Measurements from ENCODE around the gene PFKM. TPM values are rescaled to one million over a fixed set of nuclear protein-coding genes. Genes with fewer than 3 reads are reported as not detected.

PFKM gene
- total and polyA plus RNA-seq, 11 donors, result 160 to 901 (median 474) TPM

GRCh38 chr12:48157889-48158370, 38.8 kb downstream of the PFKM start:
- Histone ChIP-seq H3K27ac (peak overlapping the region in 11 of 12 donors; percentile 71 to 94 (median 88)), H3K27me3 (no peaks in the 10 kb centered on the region), H3K4me1 (peaks cover 0 to 45% (median 16%) of the 10 kb centered on the region in 12 donors), H3K4me3 (peak overlapping the region in 11 of 12 donors; percentile 55 to 99 (median 82)), H3K36me3 (peaks cover 0 to 19% (median 10%) of the 10 kb centered on the region in 9 donors), H3K9me3 (no peaks in the 10 kb centered on the region)
- WGBS, 4 donors, result 66 to 74% (median 68%) methylated on average over 3 of the region's 3 CpGs
- intact Hi-C loops (cut with DNase I), result loop anchor here (1.0 to 10.0 kb wide), 9 partner anchors 25 to 196 kb away; partner anchors contain the start of genes SENP1 (in 9 of the 10), TMEM106C (in 2 of the 10), CCDC184 (in 1 of the 10) and PFKM (in 1 of the 10)
- TF ChIP-seq POLR2A (IDR thresholded peaks at IDR 0.05) (no peak), CTCF (IDR thresholded peaks at IDR 0.05) (no peak)
- ATAC-seq, result no peak
- DNase-seq, result no peak

- 83 to 90% (median 87%) methylated on average over 5 of the region's 5 CpGs for WGBS, 4 donors
- intact Hi-C loops (cut with DNase I), result loop anchor here in 4 of 10 donors (5.0 to 10.0 kb wide), 2 partner anchors 63 to 195 kb away; partner anchors contain the start of gene TMEM106C (in 3 of the 4)
- H3K36me3 ChIP-seq, result no peaks in the 10 kb centered on the region
Measured at GRCh38 chr12:48160046-48160445, 40.9 kb downstream of the PFKM start.

GRCh38 chr12:48160807-48161206, 41.6 kb downstream of the PFKM start:
- intact Hi-C loops (cut with DNase I), result loop anchor here in 4 of 10 donors (5.0 to 10.0 kb wide), 2 partner anchors 64 to 196 kb away; partner anchors contain the start of gene TMEM106C (in 3 of the 4)
- WGBS, 4 donors, result 32 to 49% (median 45%) methylated on average over 2 of the region's 2 CpGs

More at GRCh38 chr12:48160046-48160445, 40.9 kb downstream of the PFKM start:
- no peak overlapping the region for H3K4me3 ChIP-seq
- peaks cover 0 to 25% (median 13%) of the 10 kb centered on the region in 12 donors for H3K4me1 ChIP-seq
- ATAC-seq (no peak), DNase-seq (no peak)
- no peaks in the 10 kb centered on the region for H3K27me3 ChIP-seq
- H3K27ac ChIP-seq, result no peak overlapping the region
- H3K9me3 ChIP-seq, result no peaks in the 10 kb centered on the region
- TF ChIP-seq CTCF (IDR thresholded peaks at IDR 0.05), result no peak
- TF ChIP-seq POLR2A (IDR thresholded peaks at IDR 0.05), result no peak

More at GRCh38 chr12:48160807-48161206, 41.6 kb downstream of the PFKM start:
- no peaks in the 10 kb centered on the region for H3K9me3 ChIP-seq
- H3K27ac ChIP-seq, result no peak overlapping the region
- peak in 1 of 5 donors; percentile 53 for DNase-seq
- H3K36me3 ChIP-seq, result no peaks in the 10 kb centered on the region
- ATAC-seq, result no peak
- H3K4me1 ChIP-seq, result peaks cover 0 to 21% (median 12%) of the 10 kb centered on the region in 12 donors
- no peak overlapping the region for H3K4me3 ChIP-seq
- peaks cover 0 to 5% (median 0%) of the 10 kb centered on the region in 9 donors for H3K27me3 ChIP-seq
- TF ChIP-seq CTCF (IDR thresholded peaks at IDR 0.05), result no peak
- no peak for TF ChIP-seq POLR2A (IDR thresholded peaks at IDR 0.05)
